ENCODE data around the gene DNASE1L2.

DNASE1L2 gene

DNA sequence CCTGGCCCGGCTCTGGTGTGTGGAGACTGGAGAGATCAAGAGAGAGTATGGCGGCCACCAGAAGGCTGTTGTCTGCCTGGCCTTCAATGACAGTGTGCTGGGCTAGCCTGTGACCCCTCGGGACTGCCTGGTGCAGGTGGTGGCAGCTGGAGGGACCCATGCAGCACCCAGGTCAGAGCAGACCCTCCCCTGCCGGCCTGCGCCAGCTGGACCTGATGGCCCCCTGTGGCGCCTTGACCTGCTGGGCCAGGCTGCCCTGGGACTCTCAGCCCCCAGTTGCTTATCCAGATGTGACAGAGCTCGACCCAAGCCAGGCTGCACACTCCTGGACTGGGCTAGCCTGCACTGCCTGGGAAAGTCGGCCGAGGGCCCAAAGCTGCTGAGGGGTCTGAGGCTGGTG lies 27.5 kb upstream of the DNASE1L2 start:
- Mint-ChIP-seq H3K27me3 (ENCODE audit: low read depth) (no peaks in the 10 kb centered on the region), H3K4me1 (ENCODE audit: low read depth) (peaks cover 28% of the 10 kb centered on the region), H3K9me3 (no peaks in the 10 kb centered on the region), H3K27ac (no peak overlapping the region), H3K36me3 (ENCODE audit: low read depth) (peaks cover 8% of the 10 kb centered on the region), H3K4me3 (no peak overlapping the region)

DNA sequence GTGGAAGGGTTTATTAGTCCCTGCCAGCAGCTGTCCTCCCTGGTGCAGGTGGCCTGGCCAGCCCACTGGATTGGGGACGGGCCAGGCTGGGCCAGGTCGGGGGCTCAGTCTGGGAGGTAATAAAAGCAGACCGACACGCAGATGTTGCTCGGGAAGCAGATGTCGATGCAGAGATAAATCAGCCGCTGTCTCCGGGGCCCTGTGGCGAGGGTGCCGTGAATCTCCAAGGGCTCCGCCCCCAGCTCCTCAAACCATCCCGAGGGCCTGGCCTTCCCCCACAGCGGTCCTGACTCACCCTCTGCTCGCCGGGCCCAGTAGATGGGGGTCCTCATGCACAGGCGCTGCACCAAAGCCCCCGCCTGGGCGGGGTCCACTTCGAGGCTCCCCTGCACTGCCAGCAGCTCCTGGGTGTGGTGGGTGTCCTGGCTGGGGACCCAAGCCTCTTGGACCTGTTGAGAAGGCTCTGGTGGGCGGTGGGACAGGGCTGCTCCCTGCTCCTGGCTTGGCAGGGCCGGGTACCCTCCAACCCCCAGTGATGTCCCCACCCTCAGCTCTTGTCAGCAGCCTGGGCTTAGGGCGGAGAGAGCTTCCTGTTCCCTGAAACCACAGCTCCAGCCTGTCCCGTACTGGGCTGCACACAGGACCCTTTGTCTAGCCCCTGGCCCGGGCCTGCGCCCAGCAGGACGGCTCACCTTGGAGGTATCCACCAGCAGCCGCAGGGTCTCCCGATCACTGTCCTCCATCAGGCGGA lies 26.8 kb upstream of the DNASE1L2 start:
- Mint-ChIP-seq H3K4me1 (ENCODE audit: low read depth) (peaks cover 27% of the 10 kb centered on the region), H3K9me3 (no peaks in the 10 kb centered on the region), H3K36me3 (ENCODE audit: low read depth) (peaks cover 8% of the 10 kb centered on the region), H3K27ac (no peak overlapping the region), H3K27me3 (ENCODE audit: low read depth) (no peaks in the 10 kb centered on the region), H3K4me3 (no peak overlapping the region)

GRCh38 chr16:2210009-2210332 lies 26.3 kb upstream of the DNASE1L2 start:
- no peak overlapping the region for H3K27ac Mint-ChIP-seq
- H3K27me3 Mint-ChIP-seq (ENCODE audit: low read depth), result no peaks in the 10 kb centered on the region
- H3K36me3 Mint-ChIP-seq (ENCODE audit: low read depth), result peaks cover 8% of the 10 kb centered on the region
- no peak overlapping the region for H3K4me3 Mint-ChIP-seq
- no peaks in the 10 kb centered on the region for H3K9me3 Mint-ChIP-seq
- peaks cover 24% of the 10 kb centered on the region for H3K4me1 Mint-ChIP-seq (ENCODE audit: low read depth)

- no peak within 1 kb of the TSS for H3K4me3 Mint-ChIP-seq
- peaks cover 24% of the 10 kb centered on the region for H3K4me1 Mint-ChIP-seq (ENCODE audit: low read depth)
- peaks cover 8% of the 10 kb centered on the region for H3K36me3 Mint-ChIP-seq (ENCODE audit: low read depth)
- H3K9me3 Mint-ChIP-seq, result no peaks in the 10 kb centered on the region
- H3K27me3 Mint-ChIP-seq (ENCODE audit: low read depth), result no peaks in the 10 kb centered on the region
- no peak within 1 kb of the TSS for H3K27ac Mint-ChIP-seq
These were observed 25.6 kb upstream of the DNASE1L2 start, which contains the start of gene BRICD5 for GRCh38 chr16:2210386-2211365. BRICD5 (minus strand) TSS chr16:2210863; CDS start chr16:2210833, 30 bp downstream.

DNA sequence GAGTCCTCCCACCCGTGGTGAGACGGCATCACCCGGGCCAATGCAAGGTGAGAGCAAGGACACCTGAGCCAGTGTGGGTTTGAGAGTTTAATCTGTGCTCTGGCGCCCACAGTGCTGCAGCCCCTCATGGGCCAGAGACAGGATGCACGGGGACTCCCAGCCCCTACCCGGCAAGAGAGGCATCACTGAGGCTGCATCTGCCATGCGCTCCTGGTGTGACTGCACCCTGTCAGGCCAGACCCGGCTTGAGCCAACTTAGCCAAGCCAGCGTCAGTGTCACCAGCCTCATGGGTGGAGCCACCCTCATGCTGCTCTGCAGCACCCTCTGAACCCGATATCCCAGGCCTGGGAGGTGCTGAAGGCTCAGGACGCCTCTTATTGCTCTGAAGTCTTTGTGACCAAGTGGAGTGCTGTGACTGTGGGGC lies 24.3 kb upstream of the DNASE1L2 start:
- Mint-ChIP-seq H3K36me3 (ENCODE audit: low read depth) (peaks cover 8% of the 10 kb centered on the region), H3K9me3 (no peaks in the 10 kb centered on the region), H3K27me3 (ENCODE audit: low read depth) (no peaks in the 10 kb centered on the region), H3K4me3 (peak overlapping the region; percentile 57), H3K27ac (peak overlapping the region; percentile 31), H3K4me1 (ENCODE audit: low read depth) (peaks cover 22% of the 10 kb centered on the region)

DNA sequence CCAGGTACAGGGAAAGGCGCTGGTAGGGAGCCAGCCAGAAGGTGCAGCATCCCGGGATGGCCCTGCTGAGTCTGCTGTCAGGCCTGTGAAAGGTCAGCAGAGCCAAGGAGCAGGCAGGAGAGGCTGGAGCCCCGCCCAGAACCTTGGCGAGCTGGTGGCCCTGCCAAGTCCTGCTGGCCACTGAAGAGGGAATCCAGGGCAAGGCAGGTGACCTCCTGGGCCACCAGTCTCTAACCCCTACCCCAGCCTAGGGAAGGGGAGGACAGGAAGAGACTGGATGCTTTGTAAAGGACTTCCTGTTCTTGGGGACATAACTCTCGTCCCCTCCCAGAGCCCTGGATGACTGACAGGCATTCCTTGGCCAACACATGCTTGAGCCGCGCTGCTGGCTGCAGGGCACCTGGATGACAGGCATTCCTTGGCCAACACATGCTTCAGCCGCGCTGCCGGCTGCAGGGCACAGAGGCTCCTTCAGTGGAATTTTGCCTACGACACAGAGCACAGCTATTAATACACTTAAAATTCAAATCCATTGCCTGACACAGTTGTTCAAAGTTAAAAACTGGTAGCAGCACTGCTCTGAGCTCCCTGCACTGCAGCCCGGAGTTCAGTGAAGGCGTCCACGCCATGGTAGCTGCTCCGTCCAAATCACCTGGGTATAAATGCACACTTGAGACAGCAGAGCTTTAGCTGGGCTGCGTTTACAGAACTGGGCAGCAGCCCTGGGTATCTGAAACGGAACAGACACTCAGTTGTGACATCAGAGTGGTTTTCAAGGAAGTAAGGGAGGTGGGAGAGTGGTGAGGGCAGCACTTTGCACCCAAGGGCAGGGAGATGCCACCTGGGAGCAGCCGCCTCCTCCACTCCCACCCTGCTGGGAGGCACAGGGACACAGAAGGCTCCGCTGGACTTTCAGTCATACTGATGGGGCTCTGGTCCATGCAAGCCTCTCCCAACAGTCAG lies 23.6 kb upstream of the DNASE1L2 start:
- Mint-ChIP-seq H3K9me3 (no peaks in the 10 kb centered on the region), H3K4me3 (peak overlapping the region; percentile 78), H3K27ac (peak overlapping the region; percentile 31), H3K4me1 (ENCODE audit: low read depth) (peaks cover 18% of the 10 kb centered on the region), H3K27me3 (ENCODE audit: low read depth) (no peaks in the 10 kb centered on the region), H3K36me3 (ENCODE audit: low read depth) (peaks cover 4% of the 10 kb centered on the region)

DNA sequence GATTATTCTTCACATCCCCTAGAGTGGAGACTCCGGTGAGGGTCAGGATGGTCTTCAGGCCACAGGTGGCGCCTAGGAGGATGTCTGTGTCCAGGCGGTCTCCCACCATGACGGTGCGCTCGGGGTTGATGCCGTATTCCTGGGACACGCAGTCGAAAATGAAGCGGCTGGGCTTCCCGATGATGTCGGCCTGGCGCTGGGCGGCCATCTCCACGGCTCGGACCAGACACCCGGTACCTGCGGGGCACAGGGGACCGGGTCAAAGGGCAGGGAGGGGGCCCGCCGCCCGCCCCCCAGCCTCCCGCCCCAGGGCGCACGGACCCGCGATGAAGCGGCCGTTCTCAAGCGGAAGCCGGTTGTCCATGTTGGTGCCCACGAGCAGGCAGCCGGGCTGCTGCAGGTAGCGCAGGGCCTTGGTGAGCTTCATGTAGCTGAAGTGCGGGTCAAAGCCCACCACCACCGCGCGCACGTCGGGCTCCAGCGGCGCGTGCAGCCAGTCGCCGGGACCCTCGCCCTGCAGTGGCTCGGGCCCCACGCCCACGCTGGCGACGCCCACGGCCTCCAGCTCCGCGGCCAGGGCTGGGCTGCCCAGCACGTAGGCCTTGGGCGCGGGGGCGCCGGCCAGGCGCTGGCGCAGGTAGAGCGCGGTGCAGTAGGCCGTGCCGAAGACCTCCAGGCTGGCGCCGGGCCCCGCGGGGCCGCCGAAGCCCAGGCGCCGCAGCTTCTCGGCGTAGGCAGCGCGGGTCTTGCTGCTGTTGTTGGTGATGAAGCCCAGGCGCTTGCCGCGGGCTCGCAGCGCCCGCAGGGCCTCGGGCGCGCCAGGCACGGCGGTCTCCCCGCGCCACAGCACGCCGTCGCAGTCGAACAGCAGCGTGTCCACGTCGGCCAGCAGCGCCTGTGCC lies 22.2 kb upstream of the DNASE1L2 start:
- peak overlapping the region; percentile 27 for H3K27ac Mint-ChIP-seq
- H3K9me3 Mint-ChIP-seq, result no peaks in the 10 kb centered on the region
- no peaks in the 10 kb centered on the region for H3K27me3 Mint-ChIP-seq (ENCODE audit: low read depth)
- H3K4me3 Mint-ChIP-seq, result peak overlapping the region; percentile 78
- peaks cover 16% of the 10 kb centered on the region for H3K4me1 Mint-ChIP-seq (ENCODE audit: low read depth)
- H3K36me3 Mint-ChIP-seq (ENCODE audit: low read depth), result no peaks in the 10 kb centered on the region

GRCh38 chr16:2214719-2214968 lies 21.6 kb upstream of the DNASE1L2 start, which contains the start of gene PGP:
PGP (minus strand) TSS chr16:2214840; CDS start chr16:2214777, 63 bp downstream.
- H3K27me3 Mint-ChIP-seq (ENCODE audit: low read depth), result no peaks in the 10 kb centered on the region
- peak within 1 kb of the TSS; percentile 85 for H3K4me3 Mint-ChIP-seq
- H3K4me1 Mint-ChIP-seq (ENCODE audit: low read depth), result peaks cover 16% of the 10 kb centered on the region
- H3K9me3 Mint-ChIP-seq, result no peaks in the 10 kb centered on the region
- no peaks in the 10 kb centered on the region for H3K36me3 Mint-ChIP-seq (ENCODE audit: low read depth)
- H3K27ac Mint-ChIP-seq, result peak within 1 kb of the TSS; percentile 88

GRCh38 chr16:2216330-2216729 lies 19.9 kb upstream of the DNASE1L2 start:
- Mint-ChIP-seq H3K4me1 (ENCODE audit: low read depth) (peaks cover 16% of the 10 kb centered on the region), H3K27me3 (ENCODE audit: low read depth) (no peaks in the 10 kb centered on the region), H3K4me3 (peak overlapping the region; percentile 85), H3K36me3 (ENCODE audit: low read depth) (no peaks in the 10 kb centered on the region), H3K27ac (no peak overlapping the region), H3K9me3 (no peaks in the 10 kb centered on the region)

GRCh38 chr16:2223221-2223941 lies 12.9 kb upstream of the DNASE1L2 start, which contains the start of gene E4F1:
E4F1 (plus strand) TSS chr16:2223591; CDS start chr16:2223614, 23 bp downstream.
- H3K27me3 Mint-ChIP-seq (ENCODE audit: low read depth), result no peaks in the 10 kb centered on the region
- peak within 1 kb of the TSS; percentile 84 for H3K4me3 Mint-ChIP-seq
- peak within 1 kb of the TSS; percentile 83 for H3K27ac Mint-ChIP-seq
- peaks cover 9% of the 10 kb centered on the region for H3K4me1 Mint-ChIP-seq (ENCODE audit: low read depth)
- H3K36me3 Mint-ChIP-seq (ENCODE audit: low read depth), result no peaks in the 10 kb centered on the region
- H3K9me3 Mint-ChIP-seq, result no peaks in the 10 kb centered on the region

DNA sequence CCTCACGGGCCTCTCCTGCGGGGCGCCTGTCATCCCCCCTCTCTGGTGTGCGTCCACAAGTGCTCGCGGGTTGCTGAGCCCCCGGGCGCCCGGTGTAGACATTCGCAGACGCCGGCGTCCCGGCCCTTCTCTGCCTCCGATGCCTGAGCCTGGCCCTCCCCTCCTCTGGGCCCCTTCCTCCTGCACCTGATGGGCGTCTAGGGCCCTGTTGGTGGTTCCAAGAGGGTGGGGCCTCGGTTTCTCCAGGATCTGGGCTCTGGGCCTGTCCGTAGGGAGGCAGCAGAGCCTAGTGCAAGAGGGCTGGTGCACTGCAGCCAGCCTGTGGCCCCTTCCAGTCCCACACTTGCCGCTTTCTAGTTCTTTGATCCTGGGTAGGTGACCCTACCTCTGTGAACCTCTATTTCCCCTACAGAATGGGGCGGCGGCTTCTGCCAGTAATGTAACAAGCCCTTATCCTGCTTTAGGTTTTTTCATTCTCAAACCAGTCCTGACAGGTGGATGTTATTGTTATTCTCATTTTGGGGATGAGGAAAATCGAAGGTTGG lies 12.2 kb upstream of the DNASE1L2 start:
- H3K36me3 Mint-ChIP-seq (ENCODE audit: low read depth), result no peaks in the 10 kb centered on the region
- H3K27ac Mint-ChIP-seq, result peak overlapping the region; percentile 72
- no peaks in the 10 kb centered on the region for H3K27me3 Mint-ChIP-seq (ENCODE audit: low read depth)
- H3K9me3 Mint-ChIP-seq, result no peaks in the 10 kb centered on the region
- H3K4me3 Mint-ChIP-seq, result peak overlapping the region; percentile 84
- H3K4me1 Mint-ChIP-seq (ENCODE audit: low read depth), result peaks cover 9% of the 10 kb centered on the region

- Mint-ChIP-seq H3K9me3 (no peaks in the 10 kb centered on the region), H3K27me3 (ENCODE audit: low read depth) (no peaks in the 10 kb centered on the region), H3K27ac (no peak overlapping the region), H3K4me3 (peak overlapping the region; percentile 14), H3K4me1 (ENCODE audit: low read depth) (peaks cover 9% of the 10 kb centered on the region), H3K36me3 (ENCODE audit: low read depth) (peaks cover 4% of the 10 kb centered on the region)
These were observed 9.9 kb upstream of the DNASE1L2 start for GRCh38 chr16:2226245-2226793.
